K562 treated with DMSO at 1 percent for 12 hours (cell line): ENCODE results near the gene PSG1. TPM values are rescaled to one million over a fixed set of nuclear protein-coding genes. Genes with fewer than 3 reads are reported as not detected.

Source experiments
- total RNA-seq: library from RNA; unstranded; fragments of 300-600 nt; gene quantifications from 2 replicates; pipeline ENCODE4 v1.2.3, GENCODE V29; 2022; ENCODE audit not compliant: insufficient read depth

PSG1 gene
- not detected in 2 replicates for total RNA-seq

DNA sequence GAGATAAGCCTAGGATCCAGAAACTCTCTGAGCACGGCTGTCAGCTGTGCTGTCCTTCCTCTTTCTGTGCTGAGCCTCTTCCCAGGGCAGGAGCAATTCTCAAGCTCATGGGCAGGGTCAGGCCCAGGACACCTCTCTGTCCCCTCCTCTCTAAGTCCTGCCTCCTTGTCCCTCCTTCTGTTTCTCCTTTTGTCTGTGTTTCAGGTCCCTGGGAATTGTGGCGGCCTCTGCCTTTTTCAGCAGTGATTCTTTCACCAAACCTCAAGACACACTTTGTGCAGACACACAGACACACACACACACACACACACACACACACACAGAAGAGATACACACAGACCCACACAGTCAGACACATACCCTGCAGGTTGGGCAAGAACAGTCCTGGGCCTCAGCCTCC lies at the start of gene PSG1:
Gene PSG1 (minus strand): TSS at position 101 of the 400 bp plus-strand sequence. CDS start 132 bp downstream, outside the sequence.

DNA sequence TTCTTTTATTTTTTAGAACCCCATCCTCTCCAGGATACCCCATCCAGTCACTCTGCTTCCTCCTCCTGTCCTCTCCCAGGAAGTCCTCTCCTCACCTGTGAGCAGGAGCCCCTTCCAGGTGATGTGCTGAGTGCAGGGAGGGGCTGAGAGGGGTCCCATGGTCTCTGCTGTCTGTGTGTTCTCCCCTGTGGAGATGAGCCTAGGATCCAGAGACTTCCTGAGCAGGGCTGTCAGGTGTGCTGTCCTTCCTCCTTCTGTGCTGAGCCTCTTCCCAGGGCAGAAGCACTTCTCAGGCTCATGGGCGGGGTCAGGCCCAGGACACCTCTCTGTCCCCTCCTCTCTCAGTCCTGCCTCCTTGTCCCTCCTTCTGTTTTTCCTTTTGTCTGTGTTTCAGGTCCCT lies 38.1 kb upstream of the PSG1 start, which contains the start of gene PSG6:
Gene PSG6 (minus strand): TSS at position 261 of the 400 bp plus-strand sequence. CDS start 102 bp downstream, at position 159.

Other genes starting within 250 kb of the PSG1 start
- gene PSG3, start 139.2 kb downstream of the PSG1 start, total RNA-seq = not detected in 2 replicates
- gene PSG8, start 114.0 kb downstream of the PSG1 start, total RNA-seq = not detected in 2 replicates
- not detected in 2 replicates for gene PSG6, start 38.2 kb upstream of the PSG1 start, total RNA-seq
- gene PSG7, start 57.5 kb upstream of the PSG1 start, total RNA-seq = not detected in 2 replicates
- gene PSG11, start 146.8 kb upstream of the PSG1 start, total RNA-seq = not detected in 2 replicates
- not detected in 2 replicates for gene PSG2, start 203.0 kb upstream of the PSG1 start, total RNA-seq